ENCODE data around the gene CMTM2.

DNA sequence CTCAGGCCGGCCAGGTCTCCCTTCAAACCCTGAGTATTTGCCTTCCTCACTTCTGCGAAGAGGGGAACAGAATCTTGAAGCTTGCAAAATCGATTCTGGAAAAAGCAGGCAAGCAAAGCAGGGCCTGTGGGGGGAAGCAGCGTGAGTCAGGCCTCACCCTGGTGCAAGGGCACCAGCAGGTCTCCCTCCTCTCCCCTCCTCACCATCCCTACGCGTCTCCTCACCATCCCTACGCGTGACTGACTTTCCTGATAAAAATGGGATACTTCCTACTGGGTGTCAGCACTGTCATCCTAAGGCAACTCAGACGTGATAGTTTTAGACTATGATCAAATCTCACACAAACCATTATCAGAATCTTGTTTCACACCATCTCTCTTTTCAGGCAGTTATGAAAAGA, 37.3 kb downstream of the CMTM2 start:
- TF ChIP-seq, protein P1, sequence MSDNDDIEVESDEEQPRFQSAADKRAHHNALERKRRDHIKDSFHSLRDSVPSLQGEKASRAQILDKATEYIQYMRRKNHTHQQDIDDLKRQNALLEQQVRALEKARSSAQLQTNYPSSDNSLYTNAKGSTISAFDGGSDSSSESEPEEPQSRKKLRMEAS (IDR thresholded peaks at IDR 0.05; ENCODE audit: low read depth, low read length), result no peak
- TF ChIP-seq, protein P2, sequence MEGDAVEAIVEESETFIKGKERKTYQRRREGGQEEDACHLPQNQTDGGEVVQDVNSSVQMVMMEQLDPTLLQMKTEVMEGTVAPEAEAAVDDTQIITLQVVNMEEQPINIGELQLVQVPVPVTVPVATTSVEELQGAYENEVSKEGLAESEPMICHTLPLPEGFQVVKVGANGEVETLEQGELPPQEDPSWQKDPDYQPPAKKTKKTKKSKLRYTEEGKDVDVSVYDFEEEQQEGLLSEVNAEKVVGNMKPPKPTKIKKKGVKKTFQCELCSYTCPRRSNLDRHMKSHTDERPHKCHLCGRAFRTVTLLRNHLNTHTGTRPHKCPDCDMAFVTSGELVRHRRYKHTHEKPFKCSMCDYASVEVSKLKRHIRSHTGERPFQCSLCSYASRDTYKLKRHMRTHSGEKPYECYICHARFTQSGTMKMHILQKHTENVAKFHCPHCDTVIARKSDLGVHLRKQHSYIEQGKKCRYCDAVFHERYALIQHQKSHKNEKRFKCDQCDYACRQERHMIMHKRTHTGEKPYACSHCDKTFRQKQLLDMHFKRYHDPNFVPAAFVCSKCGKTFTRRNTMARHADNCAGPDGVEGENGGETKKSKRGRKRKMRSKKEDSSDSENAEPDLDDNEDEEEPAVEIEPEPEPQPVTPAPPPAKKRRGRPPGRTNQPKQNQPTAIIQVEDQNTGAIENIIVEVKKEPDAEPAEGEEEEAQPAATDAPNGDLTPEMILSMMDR (IDR thresholded peaks at IDR 0.05; ENCODE audit: low read depth, low read length), result no peak

Data from NB4 (cell line).